Naive thymus-derived CD4-positive, alpha-beta T cell (primary cell): ENCODE measurements around the gene RAP2A. TPM values are rescaled to one million over a fixed set of nuclear protein-coding genes. Genes with fewer than 3 reads are reported as not detected.

ENCODE experiments used
- ATAC-seq: fragments of 150-1000 bp; cut with Tn5 transposase; 2 replicates; pipeline ENCODE4 v1.10.0; 2021; ENCODE audit warnings: mild to moderate bottlenecking, moderate library complexity
- CTCF ChIA-PET: fragments of 350-600 bp; sonication (Branson Sonifier 250); formaldehyde crosslinking; loops from one replicate; lab custom pipeline; 2021; ENCODE audit warnings: antibody characterized with exemption; lab: Charles Lee
- POLR2A ChIA-PET: fragments of 350-600 bp; sonication (Branson Sonifier 250); formaldehyde crosslinking; loops from one replicate; lab custom pipeline; 2021; ENCODE audit warnings: antibody characterized with exemption, inconsistent platforms; lab: Charles Lee
- DNase-seq, 9 donors: peaks; one replicate each; pipeline versions ENCODE4 v3.0.0 to v3.0.0-alpha.2; 2020 to 2022; ENCODE audit warnings: mixed read lengths in 1 of 9
- H3K27ac ChIP-seq: one replicate; pipeline ENCODE4 v1.7.0; 2013; ENCODE audit warnings: mild to moderate bottlenecking, low read depth, low read length, moderate library complexity
- H3K27me3 ChIP-seq, 2 donors: one replicate each; pipeline ENCODE4 v1.7.0; 2013; ENCODE audit warnings: low read length in 2 of 2, mild to moderate bottlenecking in 2 of 2, moderate library complexity in 2 of 2; ENCODE audit not compliant: control insufficient read depth in 2 of 2, insufficient read depth in 2 of 2
- H3K36me3 ChIP-seq, 3 experiments: 1 replicate in 2 of 3; 2 replicates in 1 of 3; pipeline ENCODE4 v1.7.0; 2013; ENCODE audit warnings: low read length in 3 of 3, mild to moderate bottlenecking in 3 of 3, moderate library complexity in 1 of 3; ENCODE audit not compliant: insufficient read depth in 3 of 3, control insufficient read depth in 2 of 3
- H3K4me1 ChIP-seq, 2 donors: one replicate each; pipeline ENCODE4 v1.7.0; 2013; ENCODE audit warnings: low read length in 2 of 2, mild to moderate bottlenecking in 2 of 2, moderate library complexity in 1 of 2; ENCODE audit not compliant: control insufficient read depth in 2 of 2, insufficient read depth in 2 of 2
- H3K4me3 ChIP-seq: 2 replicates; pipeline ENCODE4 v1.7.0; 2013; ENCODE audit warnings: mild to moderate bottlenecking, low read length
- H3K9me3 ChIP-seq, 3 experiments: 1 replicate in 2 of 3; 2 replicates in 1 of 3; pipeline ENCODE4 v1.7.0; 2013; ENCODE audit warnings: low read length in 3 of 3; ENCODE audit not compliant: control insufficient read depth in 2 of 3
- H3K27ac Mint-ChIP-seq, 9 donors: one replicate each; pipeline ENCODE4 v1.8.0; 2020 to 2022; ENCODE audit warnings: mixed read lengths in 9 of 9, mild to moderate bottlenecking in 8 of 9, moderate library complexity in 5 of 9, inconsistent platforms in 2 of 9
- H3K27me3 Mint-ChIP-seq, 5 donors: one replicate each; pipeline ENCODE4 v1.8.0; 2021 to 2022; ENCODE audit warnings: mixed read lengths in 5 of 5, mild to moderate bottlenecking in 1 of 5
- H3K36me3 Mint-ChIP-seq, 5 donors: one replicate each; pipeline ENCODE4 v1.8.0; 2020 to 2022; ENCODE audit warnings: mixed read lengths in 5 of 5, mild to moderate bottlenecking in 3 of 5, inconsistent platforms in 1 of 5
- H3K4me1 Mint-ChIP-seq, 7 donors: one replicate each; pipeline ENCODE4 v1.8.0; 2020 to 2022; ENCODE audit warnings: mixed read lengths in 7 of 7, mild to moderate bottlenecking in 3 of 7, inconsistent platforms in 1 of 7
- H3K4me3 Mint-ChIP-seq, 10 donors: one replicate each; pipeline ENCODE4 v1.8.0; 2020 to 2022; ENCODE audit warnings: mild to moderate bottlenecking in 10 of 10, mixed read lengths in 10 of 10, moderate library complexity in 6 of 10, inconsistent platforms in 2 of 10
- H3K9me3 Mint-ChIP-seq, 11 donors: one replicate each; pipeline ENCODE4 v1.8.0; 2020 to 2022; ENCODE audit warnings: mixed read lengths in 11 of 11, mild to moderate bottlenecking in 4 of 11, inconsistent platforms in 1 of 11, moderate library complexity in 1 of 11
- intact Hi-C, 2 donors: fragments of 100-400 bp; cut with micrococcal nuclease; formaldehyde crosslinking; loops; one replicate each; pipeline ENCODE4 v1.15.1; 2023
- polyA plus RNA-seq, 2 donors: library from polyadenylated mRNA; unstranded; fragments of 300-500 nt; fragmentation: Illumina TruSeq; gene quantifications; one replicate each; pipeline ENCODE4 v1.2.3, GENCODE V29; 2021
- total RNA-seq, 6 experiments: library from RNA in 5 of 6; stranded (reverse) in 5 of 6; gene quantifications; 1 replicate in 5 of 6; 2 replicates in 1 of 6; pipeline ENCODE4 v1.2.3 and lab custom pipeline; 2021 to 2026

The RAP2A gene
- total and polyA plus RNA-seq, 7 experiments from 2014 or later: 1.2 to 33.2 (median 17.1) TPM

- Mint-ChIP-seq H3K36me3 (peaks cover 1 to 31% (median 13%) of the 10 kb centered on the region in 5 donors), H3K27me3 (no peaks in the 10 kb centered on the region), H3K4me3 (no peak overlapping the region), H3K27ac (no peak overlapping the region), H3K9me3 (no peaks in the 10 kb centered on the region), H3K4me1 (peaks cover 16 to 26% (median 19%) of the 10 kb centered on the region in 7 donors)
- ChIA-PET CTCF (no interaction called here), POLR2A (no interaction called here)
- Histone ChIP-seq H3K4me1 (peaks cover 3 to 9% of the 10 kb centered on the region in 2 donors), H3K27me3 (no peaks in the 10 kb centered on the region), H3K9me3 (no peaks in the 10 kb centered on the region), H3K27ac (no peak overlapping the region), H3K4me3 (no peak overlapping the region), H3K36me3 (no peaks in the 10 kb centered on the region)
- DNase-seq (no peak), ATAC-seq (peak; percentile 38)
- intact Hi-C loops: no loop called here
Measured at GRCh38 chr13:97387890-97388289, 46.1 kb upstream of the RAP2A start.

GRCh38 chr13:97388373-97388772 is 45.6 kb upstream of the RAP2A start:
- no peaks in the 10 kb centered on the region for H3K27me3 ChIP-seq
- no peak overlapping the region for H3K4me3 ChIP-seq
- Mint-ChIP-seq H3K4me3 (no peak overlapping the region), H3K4me1 (peaks cover 16 to 26% (median 19%) of the 10 kb centered on the region in 7 donors), H3K9me3 (no peaks in the 10 kb centered on the region), H3K36me3 (peaks cover 0 to 27% (median 11%) of the 10 kb centered on the region in 5 donors), H3K27ac (peak overlapping the region in 1 of 9 donors; percentile 54), H3K27me3 (no peaks in the 10 kb centered on the region)
- H3K36me3 ChIP-seq: no peaks in the 10 kb centered on the region
- intact Hi-C loops: no loop called here
- no peaks in the 10 kb centered on the region for H3K9me3 ChIP-seq
- ATAC-seq: no peak
- H3K27ac ChIP-seq: no peak overlapping the region
- ChIA-PET POLR2A (no interaction called here), CTCF (interaction anchor here (0.5 kb wide), 1 partner anchor 90 kb away, joined by 7 read pairs; no protein-coding TSS in a partner anchor)
- H3K4me1 ChIP-seq: peaks cover 3 to 9% of the 10 kb centered on the region in 2 donors
- no peak for DNase-seq

DNA sequence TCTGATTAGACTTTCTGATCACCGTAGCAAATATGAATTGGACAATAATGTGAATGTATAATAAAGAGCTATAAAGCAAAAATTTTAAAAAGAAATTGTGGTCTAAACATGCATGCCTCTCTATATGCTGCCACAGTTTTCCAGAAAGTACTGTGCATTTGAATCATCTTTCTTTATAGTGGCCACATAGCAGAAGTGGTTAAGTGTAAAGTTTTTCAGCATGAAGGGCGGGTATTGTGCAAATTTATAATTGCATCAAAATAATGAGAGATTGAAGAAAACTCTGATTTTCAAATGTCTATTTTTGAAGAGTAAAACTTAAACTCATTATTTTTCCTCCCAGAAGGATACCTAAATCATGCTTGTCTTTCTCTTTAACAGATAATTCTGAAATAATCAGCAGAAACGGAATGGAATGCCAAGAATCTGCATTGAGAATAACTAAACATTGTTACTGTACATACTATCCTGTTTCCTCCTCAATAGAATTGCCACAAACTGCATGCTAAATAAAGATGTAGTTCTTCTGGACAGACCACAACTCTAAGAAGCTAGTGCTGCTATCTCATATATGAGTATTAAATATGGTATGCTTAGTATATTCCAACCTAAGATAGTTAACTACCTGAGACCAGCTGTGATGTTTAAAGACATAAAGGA is 42.9 kb upstream of the RAP2A start:
- ChIA-PET CTCF (interaction anchor here (1.0 kb wide), 1 partner anchor 281 kb away, joined by 3 read pairs; no protein-coding TSS in a partner anchor), POLR2A (no interaction called here)
- H3K4me1 Mint-ChIP-seq: peaks cover 14 to 16% (median 15%) of the 10 kb centered on the region in 7 donors
- H3K27ac ChIP-seq: no peak overlapping the region
- H3K36me3 ChIP-seq: no peaks in the 10 kb centered on the region
- no peaks in the 10 kb centered on the region for H3K27me3 Mint-ChIP-seq
- H3K4me3 Mint-ChIP-seq: no peak overlapping the region
- H3K4me1 ChIP-seq: peaks cover 3 to 8% of the 10 kb centered on the region in 2 donors
- intact Hi-C loops: no loop called here
- no peaks in the 10 kb centered on the region for H3K9me3 ChIP-seq
- ATAC-seq (no peak), DNase-seq (no peak)
- H3K9me3 Mint-ChIP-seq: no peaks in the 10 kb centered on the region
- H3K27me3 ChIP-seq: no peaks in the 10 kb centered on the region
- H3K27ac Mint-ChIP-seq: no peak overlapping the region
- H3K4me3 ChIP-seq: no peak overlapping the region
- H3K36me3 Mint-ChIP-seq: peaks cover 0 to 23% (median 3%) of the 10 kb centered on the region in 5 donors

GRCh38 chr13:97392020-97392419 is 41.9 kb upstream of the RAP2A start:
- H3K36me3 Mint-ChIP-seq: peaks cover 0 to 14% (median 2%) of the 10 kb centered on the region in 5 donors
- H3K27ac ChIP-seq: no peak overlapping the region
- ChIA-PET POLR2A (no interaction called here), CTCF (no interaction called here)
- peaks cover 6 to 7% (median 6%) of the 10 kb centered on the region in 7 donors for H3K4me1 Mint-ChIP-seq
- no peak overlapping the region for H3K4me3 Mint-ChIP-seq
- ATAC-seq: no peak
- no peak overlapping the region for H3K4me3 ChIP-seq
- DNase-seq: no peak
- no peaks in the 10 kb centered on the region for H3K4me1 ChIP-seq
- no peaks in the 10 kb centered on the region for H3K9me3 Mint-ChIP-seq
- H3K9me3 ChIP-seq: no peaks in the 10 kb centered on the region
- intact Hi-C loops: no loop called here
- H3K36me3 ChIP-seq: no peaks in the 10 kb centered on the region
- H3K27me3 Mint-ChIP-seq: no peaks in the 10 kb centered on the region
- no peaks in the 10 kb centered on the region for H3K27me3 ChIP-seq
- no peak overlapping the region for H3K27ac Mint-ChIP-seq

- no peaks in the 10 kb centered on the region for H3K36me3 ChIP-seq
- H3K9me3 ChIP-seq: no peaks in the 10 kb centered on the region
- no peak overlapping the region for H3K4me3 ChIP-seq
- H3K27me3 Mint-ChIP-seq: peaks cover 0 to 2% (median 0%) of the 10 kb centered on the region in 5 donors
- H3K4me1 Mint-ChIP-seq: no peaks in the 10 kb centered on the region
- H3K27ac Mint-ChIP-seq: no peak overlapping the region
- ChIA-PET POLR2A (no interaction called here), CTCF (no interaction called here)
- DNase-seq (no peak), ATAC-seq (no peak)
- H3K4me1 ChIP-seq: no peaks in the 10 kb centered on the region
- intact Hi-C loops: no loop called here
- H3K27ac ChIP-seq: no peak overlapping the region
- H3K27me3 ChIP-seq: no peaks in the 10 kb centered on the region
- H3K4me3 Mint-ChIP-seq: no peak overlapping the region
- H3K9me3 Mint-ChIP-seq: peaks cover 0 to 2% (median 0%) of the 10 kb centered on the region in 11 donors
- H3K36me3 Mint-ChIP-seq: peaks cover 0 to 8% (median 0%) of the 10 kb centered on the region in 5 donors
Measured at GRCh38 chr13:97394542-97394941, 39.4 kb upstream of the RAP2A start.

GRCh38 chr13:97395447-97396136 is 38.4 kb upstream of the RAP2A start:
- H3K27ac Mint-ChIP-seq: peak overlapping the region in 1 of 9 donors; percentile 58
- no peak for DNase-seq
- ATAC-seq: no peak
- POLR2A ChIA-PET: no interaction called here
- intact Hi-C loops: no loop called here
- H3K27ac ChIP-seq: no peak overlapping the region
- peaks cover 0 to 8% (median 0%) of the 10 kb centered on the region in 5 donors for H3K36me3 Mint-ChIP-seq
- no peaks in the 10 kb centered on the region for H3K4me1 Mint-ChIP-seq
- H3K4me3 Mint-ChIP-seq: no peak overlapping the region
- no peaks in the 10 kb centered on the region for H3K9me3 ChIP-seq
- no peaks in the 10 kb centered on the region for H3K4me1 ChIP-seq
- CTCF ChIA-PET: no interaction called here
- H3K4me3 ChIP-seq: no peak overlapping the region
- no peaks in the 10 kb centered on the region for H3K27me3 ChIP-seq
- H3K9me3 Mint-ChIP-seq: peaks cover 0 to 3% (median 0%) of the 10 kb centered on the region in 11 donors
- peaks cover 0 to 2% (median 0%) of the 10 kb centered on the region in 5 donors for H3K27me3 Mint-ChIP-seq
- no peaks in the 10 kb centered on the region for H3K36me3 ChIP-seq
